ACHN (cell line): ENCODE data around the gene TBXT.
A peak's percentile ranks its signal among the peaks of the same experiment; 100 is the strongest.
"Not testable (repeated sequence)": the region's sequence is repeated elsewhere in the genome, so short reads cannot be mapped to it uniquely, and the experiment has no call there.

Source experiments
- DNase-seq: peaks from one replicate; pipeline ENCODE4 v3.0.0-alpha.2; 2015
- in situ Hi-C: cut with HindIII; loops from 2 replicates; pipeline ENCODE4 v1.10.0; 2017; ENCODE audit warnings: low sequenced_read_pairs, low pct_ligation_motif_present, low pct_unique_long_range_greater_than_20kb

TBXT gene

GRCh38 chr6:166127624-166128472, 39.8 kb downstream of the TBXT start:
- DNase-seq: no peak
- in situ Hi-C loops: no loop called here

DNA sequence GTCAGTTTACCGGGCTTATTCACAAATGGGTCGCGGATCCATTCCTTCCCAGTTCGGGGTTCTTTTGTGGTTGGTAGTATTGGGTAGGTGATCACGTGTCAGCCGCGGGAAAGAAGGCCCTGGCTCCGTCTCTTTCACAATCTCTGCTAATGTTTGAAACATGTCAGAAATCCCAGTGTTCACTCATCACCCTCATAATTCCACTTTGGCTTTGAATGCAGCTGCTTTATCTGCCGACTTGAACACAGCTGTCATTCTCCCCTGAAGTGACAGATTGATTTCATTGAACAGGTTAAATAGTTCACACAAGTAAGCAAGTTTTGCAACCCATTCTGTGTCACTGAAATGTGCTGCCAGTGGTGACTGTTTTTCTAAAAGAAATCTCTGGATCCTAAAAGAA, 44.5 kb downstream of the TBXT start:
- in situ Hi-C loops, DNase-seq: not testable (repeated sequence)

- in situ Hi-C loops: no loop called here
- DNase-seq: no peak
These were observed 45.9 kb downstream of the TBXT start for GRCh38 chr6:166121726-166122125.

- DNase-seq: no peak
- in situ Hi-C loops: no loop called here
These were observed 48.3 kb downstream of the TBXT start for GRCh38 chr6:166119116-166119911.

- DNase-seq: no peak
- in situ Hi-C loops: no loop called here
These were observed 52.0 kb downstream of the TBXT start for GRCh38 chr6:166115609-166116008.

GRCh38 chr6:166112580-166112979, 55.1 kb downstream of the TBXT start:
- peak; percentile 90 for DNase-seq

DNA sequence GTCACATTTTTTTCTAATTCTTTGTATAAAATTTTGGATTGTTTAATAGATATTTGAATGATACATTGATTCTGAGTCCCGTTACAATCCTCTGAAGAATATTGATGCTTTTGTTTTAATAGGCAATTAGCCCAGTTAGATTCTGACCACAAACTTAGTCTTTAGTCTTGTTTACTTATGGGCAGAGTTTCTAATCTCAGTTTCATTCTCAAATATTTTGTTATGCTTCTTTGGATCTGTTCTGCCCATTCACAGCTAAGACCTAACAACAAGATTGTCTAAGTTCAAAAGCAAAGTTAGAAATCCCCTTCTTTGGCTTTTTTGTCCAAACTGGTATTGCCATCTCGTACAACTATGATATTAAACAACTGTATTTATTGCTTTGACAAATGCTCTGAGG, 58.0 kb downstream of the TBXT start:
- DNase-seq: no peak
- in situ Hi-C loops: no loop called here

More at GRCh38 chr6:166112580-166112979, 55.1 kb downstream of the TBXT start:
- in situ Hi-C loops: no loop called here
